Activated naive CD4-positive, alpha-beta T cell treated with anti-CD3 and anti-CD28 coated beads, Interleukin-2, amount 50 U/mL, for 72 hours (primary cell): ENCODE measurements around the gene NPRL2. TPM values are rescaled to one million over a fixed set of nuclear protein-coding genes. Genes with fewer than 3 reads are reported as not detected.

Source experiments
- ATAC-seq, 2 donors: fragments of 150-1000 bp; cut with Tn5 transposase; 2 replicates each; pipeline ENCODE4 v1.10.0; 2021; ENCODE audit warnings: mild to moderate bottlenecking in 2 of 2, moderate library complexity in 2 of 2
- DNase-seq, 2 donors: peaks; one replicate each; pipeline ENCODE4 v3.0.0; 2021 to 2022; ENCODE audit warnings: low spot score in 2 of 2
- H3K27ac Mint-ChIP-seq, 2 donors: one replicate each; pipeline ENCODE4 v1.8.0; 2022; ENCODE audit warnings: mild to moderate bottlenecking in 2 of 2, mixed read lengths in 2 of 2
- H3K36me3 Mint-ChIP-seq, 2 donors: one replicate each; pipeline ENCODE4 v1.8.0; 2022; ENCODE audit warnings: mixed read lengths in 2 of 2
- H3K9me3 Mint-ChIP-seq, 2 donors: one replicate each; pipeline ENCODE4 v1.8.0; 2022; ENCODE audit warnings: mixed read lengths in 2 of 2
- total RNA-seq, 2 donors: library from RNA; stranded (reverse); gene quantifications; one replicate each; pipeline ENCODE4 v1.2.3, GENCODE V29; 2022

NPRL2 gene
- total RNA-seq, 2 donors from 2014 or later, result 42.3 to 50.7 TPM

- Mint-ChIP-seq H3K27ac (no peak overlapping the region), H3K36me3 (no peaks in the 10 kb centered on the region)
- no peak for DNase-seq
Observed at GRCh38 chr3:50378024-50378423, 27.4 kb upstream of the NPRL2 start.

GRCh38 chr3:50375258-50375931 lies 24.8 kb upstream of the NPRL2 start:
- no peaks in the 10 kb centered on the region for H3K9me3 Mint-ChIP-seq
- no peaks in the 10 kb centered on the region for H3K36me3 Mint-ChIP-seq
- peak; percentile 11 to 32 for ATAC-seq
- H3K27ac Mint-ChIP-seq, result no peak overlapping the region
- DNase-seq, result no peak

More at GRCh38 chr3:50378024-50378423, 27.4 kb upstream of the NPRL2 start:
- ATAC-seq, result no peak
- H3K9me3 Mint-ChIP-seq, result no peaks in the 10 kb centered on the region

- ATAC-seq, result no peak
- no peaks in the 10 kb centered on the region for H3K9me3 Mint-ChIP-seq
Observed at GRCh38 chr3:50374363-50375257, 24.0 kb upstream of the NPRL2 start.

GRCh38 chr3:50373146-50374051 lies 22.8 kb upstream of the NPRL2 start:
- H3K9me3 Mint-ChIP-seq, result no peaks in the 10 kb centered on the region
- ATAC-seq (no peak), DNase-seq (no peak)
- peak overlapping the region in 1 of 2 donors; percentile 82 for H3K27ac Mint-ChIP-seq
- H3K36me3 Mint-ChIP-seq, result no peaks in the 10 kb centered on the region

More at GRCh38 chr3:50374363-50375257, 24.0 kb upstream of the NPRL2 start:
- H3K27ac Mint-ChIP-seq, result no peak overlapping the region
- no peak for DNase-seq
- no peaks in the 10 kb centered on the region for H3K36me3 Mint-ChIP-seq

GRCh38 chr3:50372349-50372748 lies 21.8 kb upstream of the NPRL2 start:
- DNase-seq (no peak), ATAC-seq (peak in 1 of 2 donors; percentile 11)
- peak overlapping the region in 1 of 2 donors; percentile 82 for H3K27ac Mint-ChIP-seq
- no peaks in the 10 kb centered on the region for H3K9me3 Mint-ChIP-seq
- H3K36me3 Mint-ChIP-seq, result no peaks in the 10 kb centered on the region

- H3K9me3 Mint-ChIP-seq, result no peaks in the 10 kb centered on the region
- no peaks in the 10 kb centered on the region for H3K36me3 Mint-ChIP-seq
- H3K27ac Mint-ChIP-seq, result peak overlapping the region in 1 of 2 donors; percentile 45
- no peak for ATAC-seq
- no peak for DNase-seq
Observed at GRCh38 chr3:50371133-50371685, 20.6 kb upstream of the NPRL2 start.

GRCh38 chr3:50370594-50370993 lies 20.0 kb upstream of the NPRL2 start:
- H3K36me3 Mint-ChIP-seq, result no peaks in the 10 kb centered on the region
- ATAC-seq (no peak), DNase-seq (no peak)
- H3K9me3 Mint-ChIP-seq, result no peaks in the 10 kb centered on the region
- H3K27ac Mint-ChIP-seq, result peak overlapping the region in 1 of 2 donors; percentile 45

GRCh38 chr3:50369012-50369670 lies 18.6 kb upstream of the NPRL2 start:
- no peak overlapping the region for H3K27ac Mint-ChIP-seq
- no peak for DNase-seq
- H3K9me3 Mint-ChIP-seq, result no peaks in the 10 kb centered on the region
- no peaks in the 10 kb centered on the region for H3K36me3 Mint-ChIP-seq
- no peak for ATAC-seq

GRCh38 chr3:50365842-50366220 lies 15.3 kb upstream of the NPRL2 start:
- ATAC-seq, result no peak
- Mint-ChIP-seq H3K9me3 (no peaks in the 10 kb centered on the region), H3K36me3 (no peaks in the 10 kb centered on the region), H3K27ac (peak overlapping the region; percentile 72 to 91)
- DNase-seq, result no peak

GRCh38 chr3:50365080-50365841 lies 14.7 kb upstream of the NPRL2 start:
- peak; percentile 93 for DNase-seq
- ATAC-seq, result peak; percentile 97 to 99
- Mint-ChIP-seq H3K36me3 (no peaks in the 10 kb centered on the region), H3K9me3 (no peaks in the 10 kb centered on the region), H3K27ac (peak overlapping the region; percentile 72 to 91)

GRCh38 chr3:50364573-50365079 lies 14.1 kb upstream of the NPRL2 start:
- ATAC-seq, result no peak
- no peak overlapping the region for H3K27ac Mint-ChIP-seq
- DNase-seq, result no peak

GRCh38 chr3:50359760-50360110 lies 9.2 kb upstream of the NPRL2 start:
- DNase-seq, result no peak
- ATAC-seq, result peak; percentile 20
- Mint-ChIP-seq H3K36me3 (peaks cover 12 to 17% of the 10 kb centered on the region in 2 donors), H3K27ac (peak overlapping the region; percentile 92 to 99), H3K9me3 (no peaks in the 10 kb centered on the region)

More at GRCh38 chr3:50364573-50365079, 14.1 kb upstream of the NPRL2 start:
- Mint-ChIP-seq H3K36me3 (no peaks in the 10 kb centered on the region), H3K9me3 (no peaks in the 10 kb centered on the region)

- Mint-ChIP-seq H3K36me3 (peaks cover 12 to 17% of the 10 kb centered on the region in 2 donors), H3K27ac (peak within 1 kb of the TSS; percentile 92 to 99), H3K9me3 (no peaks in the 10 kb centered on the region)
- peak; percentile 90 to 95 for DNase-seq
- peak; percentile 100 for ATAC-seq
Observed at GRCh38 chr3:50358911-50359759, 8.6 kb upstream of the NPRL2 start, which contains the start of gene TMEM115. Gene TMEM115 (minus strand): TSS chr3:50359521. CDS start chr3:50359063, 458 bp downstream.

GRCh38 chr3:50358355-50358910 lies 7.9 kb upstream of the NPRL2 start:
- ATAC-seq (no peak), DNase-seq (no peak)
- H3K36me3 Mint-ChIP-seq, result peaks cover 12 to 17% of the 10 kb centered on the region in 2 donors
- H3K9me3 Mint-ChIP-seq, result no peaks in the 10 kb centered on the region
- peak overlapping the region; percentile 92 to 99 for H3K27ac Mint-ChIP-seq
